Smooth muscle cell of bladder (primary cell): ENCODE data around the gene HEBP2. TPM values are rescaled to one million over a fixed set of nuclear protein-coding genes. Genes with fewer than 3 reads are reported as not detected.

Experiments
- total RNA-seq: library from RNA; depleted of rRNA; stranded (reverse); fragments of >200 nt; gene quantifications from 2 replicates; pipeline ENCODE4 v1.2.3, GENCODE V29; 2014

HEBP2 gene, protein sequence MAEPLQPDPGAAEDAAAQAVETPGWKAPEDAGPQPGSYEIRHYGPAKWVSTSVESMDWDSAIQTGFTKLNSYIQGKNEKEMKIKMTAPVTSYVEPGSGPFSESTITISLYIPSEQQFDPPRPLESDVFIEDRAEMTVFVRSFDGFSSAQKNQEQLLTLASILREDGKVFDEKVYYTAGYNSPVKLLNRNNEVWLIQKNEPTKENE
- total RNA-seq: 22.6 and 31.2 TPM in 2 replicates

DNA sequence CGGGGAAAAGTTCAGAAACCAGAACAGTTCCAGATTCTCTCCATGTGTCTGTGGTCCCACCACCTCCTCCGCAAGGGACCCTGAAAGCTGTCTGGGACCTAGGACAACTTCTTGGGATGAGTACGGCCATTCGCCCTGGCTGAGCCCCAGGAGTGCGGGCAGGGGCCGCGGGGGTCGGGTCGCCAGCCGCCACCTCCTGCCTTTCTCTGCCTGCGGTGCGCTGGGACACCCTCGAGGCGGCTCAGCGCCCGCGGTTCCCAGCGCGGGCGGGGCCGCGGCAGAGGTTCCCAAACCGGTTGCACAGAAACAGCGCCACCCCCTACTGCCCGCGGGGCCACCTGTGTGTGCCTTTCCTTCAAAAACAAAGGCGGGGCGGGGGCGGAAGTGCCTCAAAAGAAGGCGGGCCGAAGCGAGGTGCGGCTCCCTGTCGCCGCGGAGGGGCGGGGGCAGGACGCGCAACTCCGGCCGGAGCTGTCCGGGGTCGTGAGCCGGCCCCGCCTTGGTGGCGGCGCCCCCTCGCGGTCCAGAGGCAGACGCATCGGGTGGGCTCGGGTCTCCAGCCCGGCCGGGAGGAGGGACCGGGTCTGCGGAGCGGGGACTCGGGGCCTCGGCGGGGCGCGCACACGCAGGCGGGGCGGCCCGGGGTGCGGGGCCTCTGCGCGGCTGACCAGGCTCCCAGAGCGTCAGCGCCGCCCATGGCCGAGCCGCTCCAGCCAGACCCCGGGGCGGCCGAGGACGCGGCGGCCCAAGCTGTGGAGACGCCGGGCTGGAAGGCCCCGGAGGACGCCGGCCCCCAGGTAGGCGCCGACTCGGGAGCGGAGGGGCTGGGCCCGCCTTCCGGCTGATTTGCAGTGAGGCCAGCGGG is at the start of gene HEBP2:
HEBP2 (plus strand) TSS at position 423 of the 865 bp plus-strand sequence; CDS start at position 696, 273 bp downstream.

DNA sequence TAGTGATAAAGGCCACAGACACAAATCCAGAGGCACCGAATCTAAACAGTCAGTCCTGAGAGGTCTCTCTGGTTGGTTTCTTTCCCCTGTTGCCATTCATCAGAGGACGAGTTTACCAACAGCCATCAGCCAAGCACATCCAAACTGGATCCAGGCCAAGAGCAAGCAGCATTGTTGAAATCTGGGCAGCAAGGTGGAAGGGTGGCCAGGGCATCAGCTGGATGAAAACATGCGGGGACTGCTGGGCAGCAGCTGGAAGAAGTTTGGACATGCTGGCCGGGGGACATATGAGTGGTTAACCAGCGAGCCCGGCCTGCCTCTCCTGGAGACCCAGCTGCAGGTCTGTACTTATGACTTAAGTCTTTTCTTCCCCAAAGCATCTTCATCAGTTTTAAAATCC is 26.2 kb upstream of the HEBP2 start, which contains the start of gene SMIM28:
SMIM28 (plus strand) TSS at position 62 of the 400 bp plus-strand sequence; CDS start at position 230, 168 bp downstream.

Other genes with a start within 250 kb of the HEBP2 start
- gene ARFGEF3, start 242.3 kb upstream of the HEBP2 start, total RNA-seq: under 0.01 and 0.18 TPM in 2 replicates
- gene PBOV1, start 185.7 kb upstream of the HEBP2 start, total RNA-seq: not detected in 2 replicates
- gene SMIM28, start 26.3 kb upstream of the HEBP2 start, total RNA-seq: not detected in 2 replicates
- 6.8 and 9.5 TPM in 2 replicates for gene NHSL1, start 95.3 kb downstream of the HEBP2 start, total RNA-seq